ENCODE data around the gene MAB21L4.
A peak's percentile ranks its signal among the peaks of the same experiment; 100 is the strongest.

Gene MAB21L4

DNA sequence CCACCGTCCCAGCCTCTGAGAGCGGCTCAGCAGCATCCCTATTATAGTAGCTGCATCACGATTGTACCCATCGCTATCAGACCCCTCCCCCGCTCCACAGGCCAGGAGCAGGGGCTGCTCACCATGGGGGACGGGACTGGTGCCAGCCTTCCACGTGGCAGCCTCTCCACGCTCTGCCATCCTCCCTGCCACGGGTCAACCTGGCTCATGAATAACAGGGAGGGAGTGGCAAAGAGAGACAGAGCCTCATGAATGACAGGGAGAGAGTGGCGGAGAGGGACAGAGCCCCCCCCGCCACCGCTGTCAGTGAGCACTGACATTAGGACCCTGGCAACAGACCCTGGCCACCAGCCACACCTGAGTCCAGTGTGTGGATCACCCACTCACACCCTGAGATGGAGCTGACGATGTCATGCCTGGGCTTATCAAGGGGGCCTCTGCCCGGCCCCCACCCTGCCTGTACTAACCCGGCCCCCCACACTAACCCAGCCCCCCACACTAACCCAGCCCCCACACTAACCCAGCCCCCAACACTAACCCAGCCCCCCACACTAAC is 27.1 kb upstream of the MAB21L4 start:
- DNase-seq, result no peak

DNA sequence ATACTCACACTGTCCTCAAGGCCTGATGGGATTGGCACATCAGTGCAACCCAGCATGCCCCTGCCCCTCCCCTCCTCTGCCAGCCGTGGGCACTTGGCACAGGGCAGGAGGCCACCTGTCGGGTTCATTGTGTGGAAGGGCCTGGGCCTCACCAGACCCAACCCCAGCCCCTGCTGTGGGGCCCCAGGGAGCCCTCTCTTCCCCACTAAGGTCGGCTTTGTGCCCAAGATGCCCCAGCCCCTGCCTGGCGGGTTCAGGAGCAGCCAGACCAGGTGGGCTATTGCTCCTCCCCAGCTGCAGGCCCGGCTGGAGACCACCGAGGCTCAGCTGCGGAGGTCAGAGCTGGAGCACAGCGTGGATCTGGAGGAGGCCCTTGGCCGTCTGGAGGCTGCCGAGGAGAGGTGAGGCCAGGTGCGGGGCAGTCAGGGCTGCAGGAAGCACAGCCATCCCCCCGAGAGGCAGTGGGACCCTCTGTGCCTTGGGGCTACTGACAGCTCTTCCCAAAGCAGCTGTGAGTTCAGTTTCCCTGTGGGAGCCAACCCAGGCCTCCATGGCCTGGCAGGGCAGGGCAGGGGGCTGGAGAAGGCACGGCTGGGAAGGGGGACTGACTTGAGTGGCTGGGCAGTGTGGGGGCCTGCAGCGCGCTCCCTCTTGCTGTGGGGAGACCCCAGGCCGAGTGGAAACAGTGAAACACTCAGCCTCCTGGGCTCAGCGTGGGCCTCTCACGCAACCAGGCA is 26.5 kb upstream of the MAB21L4 start:
- no peak for DNase-seq

DNA sequence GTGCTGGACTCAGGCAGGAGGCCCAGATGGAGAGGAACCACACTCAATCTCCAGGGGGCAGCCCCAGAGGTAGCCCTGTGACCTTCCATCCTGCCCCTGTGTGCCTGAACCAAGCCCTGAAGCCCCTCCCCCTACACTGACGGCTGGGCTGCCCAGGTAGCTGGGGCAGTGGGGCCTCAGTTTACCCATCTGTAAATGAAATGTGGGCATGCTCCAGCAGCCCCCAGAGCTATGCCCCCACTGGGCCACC is 26.0 kb upstream of the MAB21L4 start:
- DNase-seq, result no peak

DNA sequence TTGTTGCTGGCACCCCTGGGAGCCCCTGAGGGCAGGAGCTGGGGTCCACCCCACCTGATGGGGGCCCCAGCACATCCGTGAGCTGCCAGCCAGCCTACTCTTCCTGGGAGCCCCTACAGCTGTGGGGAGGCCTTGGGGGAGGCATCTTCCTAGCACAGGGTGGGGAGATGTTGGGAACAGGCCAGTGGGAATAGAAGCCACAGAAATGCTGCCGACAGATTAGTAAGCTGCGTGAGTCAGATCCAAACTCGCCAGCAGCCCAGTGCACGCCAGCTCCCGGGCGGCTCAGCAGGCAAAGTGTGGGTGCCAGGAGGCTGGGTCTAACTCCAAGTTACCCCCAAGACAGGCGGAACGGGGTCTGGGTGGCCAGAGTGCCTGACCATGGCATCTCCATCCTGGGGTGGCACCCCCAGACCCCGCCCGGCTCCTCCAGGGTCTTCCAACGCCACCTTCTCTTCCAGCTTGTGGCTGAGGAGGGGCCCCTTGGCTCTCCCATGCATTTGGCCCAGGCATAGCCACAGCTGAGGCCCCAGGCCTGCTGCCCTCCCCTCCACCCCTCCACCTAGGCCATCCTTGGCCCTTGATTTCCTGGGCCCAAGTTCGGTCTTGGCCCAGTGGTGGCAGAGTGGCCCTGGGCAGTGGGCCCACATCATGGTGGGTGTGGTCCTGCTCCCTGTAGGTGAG is 25.5 kb upstream of the MAB21L4 start:
- peak; percentile 86 for DNase-seq

DNA sequence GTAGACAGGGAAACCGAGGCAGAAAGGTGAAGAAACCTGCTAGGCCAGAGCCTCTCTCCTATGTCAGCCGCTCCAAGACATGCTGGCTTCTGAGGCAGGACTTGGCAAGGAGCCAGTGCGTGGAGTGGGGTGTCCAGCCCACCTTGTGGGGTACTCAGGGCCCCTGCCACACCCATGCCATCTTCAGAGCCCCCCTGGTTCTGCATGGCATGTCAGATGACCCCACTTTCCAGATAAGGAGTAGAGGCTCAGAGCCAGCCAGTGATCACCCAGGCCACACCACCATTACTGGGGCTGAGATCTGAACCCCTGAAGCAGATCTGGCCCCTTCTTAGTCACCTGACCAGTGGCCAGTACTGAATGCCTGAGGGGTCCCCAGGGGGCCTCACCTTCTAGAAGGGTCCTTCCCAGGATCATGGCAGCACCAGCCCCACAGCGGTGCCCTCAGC is 24.9 kb upstream of the MAB21L4 start:
- DNase-seq, result no peak

DNA sequence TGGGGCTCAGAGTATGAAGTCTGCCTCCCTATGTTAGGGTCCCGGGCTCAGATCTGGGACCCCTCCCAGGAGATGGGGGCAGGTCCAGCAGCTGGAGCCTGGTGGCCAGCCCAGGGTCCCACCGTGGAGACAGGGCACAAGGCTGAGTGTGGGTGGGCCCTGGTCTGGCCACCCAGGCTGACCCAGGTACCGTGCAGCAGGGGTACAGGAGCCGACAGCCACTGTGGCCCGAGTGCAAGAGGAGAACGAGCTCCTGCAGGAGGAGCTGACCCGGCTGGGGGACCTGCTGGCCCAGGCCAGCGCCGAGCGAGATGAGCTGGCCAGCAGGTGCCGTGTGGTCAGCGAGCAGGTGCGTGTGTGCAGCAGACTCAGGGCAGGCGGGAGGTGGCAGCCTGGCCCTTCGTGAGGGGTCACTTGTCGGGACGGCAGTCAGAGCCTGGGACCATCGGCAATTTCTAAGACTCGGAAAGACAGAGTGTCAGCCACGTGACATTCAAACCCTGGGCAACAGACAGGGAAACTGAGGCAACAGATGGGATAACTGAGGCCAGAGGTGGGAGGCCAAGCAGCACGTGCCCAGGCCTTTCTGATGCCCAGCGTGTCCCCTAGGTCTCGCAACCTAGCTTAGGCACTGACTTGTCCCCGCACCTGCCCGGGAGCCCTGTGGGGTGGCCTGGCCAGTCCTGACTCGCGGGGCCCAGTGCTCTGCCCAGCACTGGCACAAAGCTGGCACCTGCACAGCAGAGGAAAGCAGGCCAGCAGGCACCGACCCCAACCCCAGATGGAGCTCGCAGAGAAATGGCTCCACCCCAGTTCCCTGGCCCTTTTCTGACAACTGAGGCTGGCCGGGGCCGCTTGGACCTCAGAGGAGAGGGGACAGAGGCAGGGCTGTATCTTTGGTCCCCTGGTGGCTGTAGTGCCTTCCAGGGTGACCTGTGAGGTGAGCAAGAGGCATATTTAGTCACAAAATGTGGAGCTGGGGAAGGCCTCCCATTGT is 24.1 kb upstream of the MAB21L4 start:
- no peak for DNase-seq

DNA sequence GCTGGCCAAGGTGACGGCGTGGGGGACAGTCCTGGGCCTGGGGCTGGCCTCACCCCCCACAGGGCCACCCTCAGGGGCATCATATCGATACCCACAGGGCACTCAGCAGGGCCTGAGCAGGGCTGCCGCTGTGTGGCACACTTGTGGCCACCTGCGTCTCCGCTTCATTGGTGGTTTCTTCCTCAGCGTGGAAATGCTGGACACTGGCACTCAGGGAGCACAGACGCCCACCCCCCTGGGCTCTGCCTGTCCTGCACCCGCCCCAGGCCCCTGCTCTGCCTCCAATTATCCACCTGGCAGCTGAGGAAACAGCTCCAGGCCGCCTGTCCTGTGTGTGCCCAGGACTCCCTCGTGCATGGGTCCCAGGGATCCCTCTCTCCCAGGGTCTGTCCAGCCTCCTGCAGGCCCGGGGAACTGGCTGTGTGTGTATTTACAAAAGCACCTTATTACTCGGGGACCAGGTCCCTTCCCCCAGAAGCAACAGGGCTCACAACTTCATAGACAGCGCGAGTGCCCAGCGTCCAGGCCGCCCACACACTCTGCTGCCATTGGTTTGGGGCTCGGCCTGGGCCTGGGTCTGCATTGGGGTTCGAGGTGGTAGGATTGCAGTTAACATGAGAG is 23.3 kb upstream of the MAB21L4 start:
- DNase-seq, result no peak

DNA sequence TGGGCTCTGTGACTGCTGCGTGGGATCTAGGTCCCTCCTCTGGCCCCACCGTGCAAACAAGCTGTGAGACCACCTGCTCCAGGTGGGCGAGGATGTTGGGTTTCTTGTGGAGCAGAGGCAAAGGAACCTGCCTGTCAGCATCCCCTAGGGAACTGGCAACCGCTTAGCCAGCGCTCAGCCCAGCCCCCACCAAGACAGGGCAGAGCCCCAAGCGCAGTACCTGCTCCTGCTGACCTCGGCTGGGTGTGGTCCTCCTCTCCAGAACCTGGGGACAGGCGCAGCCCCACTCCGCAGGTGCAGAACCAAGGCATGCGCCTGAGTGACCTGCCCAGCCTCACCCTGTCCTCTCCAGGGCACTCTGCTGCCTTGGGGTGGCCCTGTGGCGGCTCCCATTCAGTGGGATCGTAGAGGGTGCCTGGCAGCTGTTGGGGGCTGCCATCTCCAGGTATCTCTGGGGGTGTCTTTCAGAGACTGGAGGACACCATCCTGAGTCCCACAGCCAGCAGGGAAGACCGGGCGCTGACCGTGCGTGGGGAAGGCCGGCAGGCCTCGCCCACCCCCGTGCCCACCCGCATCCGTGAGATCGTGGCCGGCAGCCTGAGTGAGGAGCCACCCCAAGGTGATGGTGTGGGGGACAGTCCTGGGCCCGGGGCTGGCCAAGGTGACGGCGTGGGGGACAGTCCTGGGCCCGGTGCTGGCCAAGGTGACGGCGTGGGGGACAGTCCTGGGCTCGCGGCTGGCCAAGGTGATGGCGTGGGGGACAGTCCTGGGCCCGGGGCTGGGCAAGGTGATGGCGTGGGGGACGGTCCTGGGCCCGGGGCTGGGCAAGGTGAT is 22.5 kb upstream of the MAB21L4 start:
- DNase-seq, result no peak

DNA sequence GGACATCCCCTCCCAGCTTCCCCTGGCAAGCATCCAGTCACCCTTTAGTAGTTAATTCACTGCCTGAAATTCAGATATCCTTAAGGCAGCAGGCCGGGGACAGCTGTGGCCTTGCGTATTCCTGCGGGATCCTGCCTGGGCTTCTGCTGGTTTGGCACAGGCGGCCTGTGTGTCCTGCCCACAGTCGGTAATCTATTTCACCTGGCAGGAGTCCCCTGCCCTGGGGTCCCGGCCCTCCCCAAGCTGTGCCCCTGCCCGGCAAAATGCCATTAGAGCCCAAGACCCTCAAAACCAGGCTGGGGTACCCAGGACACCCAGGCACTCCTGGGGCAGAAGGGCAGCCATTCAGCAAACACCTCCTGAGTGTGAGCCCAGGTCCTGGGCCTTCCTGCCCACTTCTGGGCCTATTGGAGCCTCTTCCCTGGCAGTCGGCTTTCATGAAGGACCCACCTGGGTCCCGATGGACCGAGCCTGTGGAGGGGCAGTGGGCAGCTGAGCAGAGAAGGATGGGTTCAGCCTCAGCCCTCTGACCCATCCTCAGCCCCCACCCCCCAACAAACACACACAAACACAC is 21.8 kb upstream of the MAB21L4 start:
- no peak for DNase-seq

DNA sequence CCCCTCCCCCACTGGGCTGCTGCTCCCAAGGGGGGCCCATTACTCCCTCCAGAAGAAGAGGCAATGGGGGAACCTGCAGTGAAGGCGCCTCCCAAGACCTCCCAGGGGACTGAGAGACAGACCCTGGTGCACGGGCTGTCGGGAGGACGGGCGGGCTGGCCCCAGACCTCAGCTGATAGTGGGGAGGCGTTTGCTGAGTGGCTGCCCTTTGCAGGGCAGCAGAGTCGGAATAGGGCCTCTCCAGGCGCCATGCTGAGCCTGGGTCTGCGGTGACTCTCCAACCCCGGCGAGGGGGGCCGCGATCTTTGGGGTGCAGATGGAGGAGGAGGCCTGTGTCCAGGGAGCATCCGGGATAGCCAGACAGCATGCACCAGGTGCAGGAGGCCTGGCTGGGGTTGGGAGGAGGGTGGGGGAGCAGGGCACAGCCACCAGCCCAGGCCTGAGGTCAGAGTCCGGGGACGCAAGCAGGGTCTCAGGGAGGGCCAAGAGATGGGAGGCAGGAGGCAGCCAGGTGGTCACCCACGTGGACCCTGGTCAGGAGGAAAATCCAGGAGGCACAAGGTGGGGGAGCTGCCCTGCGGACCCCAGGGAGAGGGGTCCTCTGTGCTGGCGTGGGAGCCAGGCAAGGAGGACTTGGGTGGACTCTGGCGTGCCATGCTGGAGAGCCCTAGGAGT is 21.2 kb upstream of the MAB21L4 start:
- no peak for DNase-seq

DNA sequence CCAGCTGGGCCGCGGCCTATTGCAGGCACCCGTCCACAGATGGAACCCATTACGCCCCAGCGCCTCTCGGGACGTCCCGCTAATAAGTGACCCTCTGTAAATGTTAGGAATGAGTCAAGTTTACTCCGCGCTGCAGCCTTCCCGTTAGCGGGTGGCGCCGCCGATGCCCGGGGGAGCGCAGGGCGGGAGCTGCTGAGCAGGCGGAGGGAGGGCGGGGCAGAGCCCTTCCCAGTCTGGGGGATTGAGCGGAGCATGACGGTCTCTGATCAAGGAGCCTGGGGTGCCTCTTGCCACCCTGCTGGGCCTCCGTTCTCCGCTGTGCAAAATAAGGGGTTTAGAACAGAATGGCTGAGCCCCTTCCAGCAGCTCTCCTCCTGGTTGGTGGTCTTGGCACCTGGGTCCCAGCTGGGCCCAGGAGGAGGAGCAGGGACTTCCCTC is 20.6 kb upstream of the MAB21L4 start:
- peak; percentile 83 for DNase-seq

DNA sequence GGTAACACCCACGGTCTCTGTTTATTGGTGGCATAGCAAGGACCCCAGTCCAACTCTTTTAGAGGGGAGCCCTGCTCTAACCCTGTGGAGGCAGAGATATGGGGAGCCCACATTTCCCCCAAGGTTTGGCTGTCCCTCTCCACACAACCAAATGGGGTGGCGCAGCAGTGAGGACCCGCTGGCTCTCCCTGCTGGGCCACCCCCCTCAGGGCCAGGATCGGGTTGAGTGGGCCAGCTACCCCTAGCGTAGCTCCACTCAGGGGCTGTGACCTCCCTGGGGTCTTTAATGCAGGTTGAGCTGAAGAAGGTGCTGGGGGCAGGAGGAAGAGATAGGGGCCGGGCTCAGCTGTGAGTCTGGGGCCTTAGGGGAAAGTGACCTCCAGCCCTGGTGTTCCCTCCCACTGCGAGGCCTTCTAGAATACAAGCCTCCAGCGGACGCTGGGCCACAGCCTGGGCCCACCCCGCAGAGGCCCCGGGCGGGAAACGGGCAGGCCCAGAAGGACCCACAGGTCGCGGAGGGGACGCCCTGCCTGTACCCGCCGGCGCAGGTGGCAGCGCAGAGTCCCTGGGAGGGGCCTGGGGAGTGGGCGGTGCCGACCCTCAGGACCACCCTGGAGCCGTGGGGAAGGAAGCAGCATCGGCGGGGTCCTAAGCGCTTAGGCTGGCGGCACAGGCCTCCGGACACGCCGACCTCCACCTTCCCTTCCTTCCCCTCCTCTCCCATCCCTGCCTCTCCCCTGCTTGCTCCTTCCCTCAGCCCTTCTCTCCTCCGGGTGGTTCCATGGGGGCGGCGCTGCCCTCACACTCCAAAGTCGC is 19.8 kb upstream of the MAB21L4 start:
- DNase-seq, result no peak

DNA sequence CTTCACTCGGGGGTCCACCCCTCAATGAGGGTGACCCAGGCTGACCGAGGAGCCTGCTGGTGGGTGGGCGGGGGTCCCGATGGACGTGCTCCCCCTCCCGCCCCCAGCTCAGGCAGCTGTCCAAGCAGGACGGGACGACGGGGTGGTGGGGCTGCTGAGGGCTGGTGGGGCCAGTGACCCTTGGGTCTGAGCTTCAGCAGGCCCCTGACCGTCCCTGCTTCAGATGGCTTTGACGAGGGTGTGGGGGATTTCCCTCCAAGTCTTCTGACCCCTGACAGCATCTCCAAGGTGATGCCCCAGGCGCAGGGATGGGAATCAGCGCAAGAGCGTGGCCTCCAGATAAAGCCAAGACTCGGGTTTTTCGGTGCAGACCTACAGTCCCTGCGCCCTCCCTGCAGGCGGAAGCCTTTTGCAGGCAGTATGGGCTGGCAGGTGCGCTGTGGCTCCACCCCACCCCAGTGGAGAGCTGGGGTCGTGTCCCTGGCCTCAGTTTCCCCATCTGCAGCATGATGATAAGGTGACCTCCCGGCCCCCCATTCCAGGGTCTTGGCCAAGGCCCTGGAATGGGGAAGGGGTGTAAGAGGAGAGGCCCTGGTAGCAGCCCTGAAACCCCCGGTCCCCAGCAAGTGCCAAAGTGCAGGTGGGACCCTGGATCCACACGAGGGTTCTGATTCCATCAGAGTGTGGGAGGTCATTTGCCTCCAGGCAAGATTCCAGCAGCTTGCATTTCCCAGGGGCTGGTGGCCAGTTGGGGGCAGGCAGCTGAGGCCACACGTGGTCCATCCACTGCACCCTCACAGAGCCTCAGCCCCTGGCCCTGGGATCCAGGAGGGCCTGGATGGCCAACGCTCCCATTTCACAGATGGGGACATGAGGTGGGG is 18.9 kb upstream of the MAB21L4 start:
- DNase-seq, result no peak

DNA sequence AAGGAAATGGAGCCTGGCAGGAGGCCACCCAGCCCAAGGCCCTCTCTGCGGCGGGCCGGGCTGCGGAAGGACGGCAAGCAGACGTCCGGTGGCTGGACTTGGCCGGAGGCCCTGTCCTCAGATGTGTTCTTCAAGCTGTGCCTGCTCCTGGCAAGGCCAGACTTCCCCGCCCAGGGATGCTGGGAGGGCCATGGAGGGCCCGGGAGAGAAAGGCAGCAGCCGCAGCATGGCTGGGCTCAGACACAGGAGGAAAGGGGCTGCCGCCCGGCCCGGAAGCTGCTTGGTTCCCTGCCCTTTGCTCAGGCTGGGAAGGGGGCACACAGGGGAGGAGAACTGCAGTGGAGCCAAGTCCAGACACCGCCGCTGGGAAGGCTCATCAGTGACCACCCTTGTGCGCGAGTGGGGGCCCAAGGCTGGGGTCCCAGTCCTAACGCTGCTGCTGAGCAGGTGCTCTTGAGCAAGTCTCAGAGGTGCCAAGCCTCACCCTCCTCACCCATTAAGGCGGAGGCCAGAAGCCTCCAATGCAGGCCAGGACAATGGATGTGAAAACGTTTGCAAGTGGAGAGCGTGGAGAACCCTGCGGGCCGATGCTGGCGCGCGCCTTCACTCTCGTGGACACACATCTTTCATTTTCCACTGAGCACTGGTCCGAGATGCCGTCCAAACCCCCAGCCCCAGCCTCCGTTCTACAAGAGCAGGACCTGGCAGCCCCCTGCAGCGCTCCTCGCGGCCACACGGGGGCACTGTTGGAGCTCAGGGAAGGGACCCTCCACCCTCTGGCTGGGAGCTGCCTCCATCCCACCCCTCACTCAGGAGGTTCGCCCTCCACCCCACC is 18.1 kb upstream of the MAB21L4 start:
- DNase-seq, result no peak

DNA sequence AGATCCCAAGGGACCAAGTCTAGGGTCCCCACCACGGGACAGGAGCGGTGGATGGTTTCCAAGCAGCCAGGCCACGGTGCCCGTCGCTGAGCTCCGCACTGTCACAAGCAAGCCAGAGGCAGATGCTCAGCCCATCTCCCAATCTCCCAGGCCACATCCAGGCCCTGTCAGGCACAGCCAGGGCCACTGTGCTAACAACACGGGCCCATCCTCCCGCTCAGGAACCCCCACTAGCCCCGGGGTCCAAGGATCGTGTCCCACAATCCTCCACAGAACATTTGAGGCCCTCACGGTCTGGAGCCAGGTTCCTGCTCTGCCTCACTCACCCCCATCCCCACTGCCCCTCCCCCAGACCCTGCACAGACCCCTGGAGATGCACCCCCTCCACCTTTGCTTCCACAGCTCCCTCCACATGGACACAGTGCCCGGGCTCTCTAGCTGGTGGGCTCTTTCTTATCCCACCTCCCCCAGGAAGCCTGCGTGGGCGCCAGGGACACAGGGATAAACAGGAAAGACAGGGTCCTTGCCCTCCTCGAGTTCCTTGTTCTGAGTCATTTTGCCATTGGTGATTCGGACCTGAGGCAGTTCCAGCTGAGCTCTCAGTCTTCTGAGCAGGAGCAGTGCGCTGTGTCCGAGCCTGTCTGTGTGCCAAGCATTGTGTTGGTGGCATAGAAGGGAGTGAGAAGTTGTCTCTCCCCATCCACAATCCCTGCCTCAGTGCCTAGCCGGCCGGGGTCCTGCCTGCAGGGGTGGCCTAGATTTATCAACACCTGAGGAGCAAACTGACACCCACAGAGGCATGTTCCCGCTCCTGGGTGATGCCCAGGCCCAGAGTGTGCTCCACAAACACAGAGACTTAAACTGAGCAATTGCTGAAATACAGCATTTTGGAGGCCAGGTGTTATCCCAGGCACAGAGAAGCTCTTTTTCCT is 17.2 kb upstream of the MAB21L4 start:
- no peak for DNase-seq

DNA sequence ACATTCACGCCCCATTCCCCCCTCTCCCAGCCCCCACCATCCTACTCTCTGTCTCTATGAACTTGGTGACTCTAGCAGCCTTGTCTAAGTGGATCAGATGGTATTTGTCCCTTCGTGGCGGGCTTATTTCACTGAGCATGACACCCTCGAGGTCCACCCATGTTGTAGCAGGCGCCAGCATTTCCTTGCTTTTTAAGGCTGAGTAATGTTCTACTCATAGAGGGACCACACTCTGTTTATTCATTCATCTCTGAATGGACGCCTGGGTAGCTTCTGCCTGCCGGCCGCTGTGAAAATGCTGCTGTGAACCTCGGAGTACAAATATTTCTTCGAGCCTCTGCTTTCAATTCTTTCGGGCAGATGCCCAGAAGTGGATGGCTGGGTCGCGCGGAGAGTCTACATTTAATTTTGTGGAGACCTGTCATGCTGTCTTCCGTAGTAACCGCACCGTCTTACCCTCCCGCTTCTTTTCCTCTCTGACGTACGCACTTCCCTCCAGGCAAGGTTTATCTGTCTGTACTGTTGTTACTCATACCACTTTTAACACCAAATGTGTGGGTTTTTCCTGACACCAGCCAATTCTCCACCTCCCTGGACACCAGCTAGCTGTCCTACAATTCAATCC is 15.8 kb upstream of the MAB21L4 start:
- DNase-seq, result no peak
